Astrocyte of the spinal cord (primary cell): ENCODE measurements around the gene IL1RAPL2.
"Not testable (repeated sequence)": the region's sequence is repeated elsewhere in the genome, so short reads cannot be mapped to it uniquely, and the experiment has no call there.

Experiments
- DNase-seq: peaks from one replicate; pipeline ENCODE4 v3.0.0; 2011; ENCODE audit warnings: low read depth, low spot score
- H3K4me3 ChIP-seq: 2 replicates; pipeline ENCODE4 v1.5.1; 2011; ENCODE audit warnings: low read depth, mild to moderate bottlenecking, low read length, moderate library complexity
- in situ Hi-C: cut with HindIII; loops from 2 replicates; pipeline ENCODE4 v1.10.0; 2017; ENCODE audit warnings: low sequenced_read_pairs
- TF ChIP-seq, protein P1 (sequence below): IDR thresholded peaks from 2 replicates; pipeline ENCODE4 v1.5.1; 2012; ENCODE audit warnings: low read depth, mild to moderate bottlenecking, low read length, inconsistent platforms

IL1RAPL2 gene

DNA sequence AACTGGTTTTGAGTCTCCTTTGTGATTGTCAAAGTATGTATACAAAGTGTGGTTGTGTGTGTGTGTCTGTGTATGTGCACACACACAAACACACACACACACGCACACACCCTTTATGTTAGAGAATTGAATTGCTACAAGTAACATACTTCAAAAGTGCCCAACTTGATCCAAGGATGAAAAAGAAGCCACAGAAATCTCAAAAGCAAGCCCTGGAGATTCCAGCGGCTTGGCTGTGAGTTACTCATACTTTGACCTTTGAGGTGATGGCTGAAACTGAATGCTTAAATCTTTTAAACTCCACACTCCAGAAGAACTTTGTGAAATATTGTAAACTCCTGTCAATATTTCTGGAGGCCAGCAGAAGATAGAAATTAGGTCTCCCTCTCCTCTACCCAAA lies 1087.9 kb downstream of the IL1RAPL2 start:
- no peak overlapping the region for H3K4me3 ChIP-seq
- in situ Hi-C loops: no loop called here
- peak; percentile 17 for DNase-seq
- TF ChIP-seq, protein P1, sequence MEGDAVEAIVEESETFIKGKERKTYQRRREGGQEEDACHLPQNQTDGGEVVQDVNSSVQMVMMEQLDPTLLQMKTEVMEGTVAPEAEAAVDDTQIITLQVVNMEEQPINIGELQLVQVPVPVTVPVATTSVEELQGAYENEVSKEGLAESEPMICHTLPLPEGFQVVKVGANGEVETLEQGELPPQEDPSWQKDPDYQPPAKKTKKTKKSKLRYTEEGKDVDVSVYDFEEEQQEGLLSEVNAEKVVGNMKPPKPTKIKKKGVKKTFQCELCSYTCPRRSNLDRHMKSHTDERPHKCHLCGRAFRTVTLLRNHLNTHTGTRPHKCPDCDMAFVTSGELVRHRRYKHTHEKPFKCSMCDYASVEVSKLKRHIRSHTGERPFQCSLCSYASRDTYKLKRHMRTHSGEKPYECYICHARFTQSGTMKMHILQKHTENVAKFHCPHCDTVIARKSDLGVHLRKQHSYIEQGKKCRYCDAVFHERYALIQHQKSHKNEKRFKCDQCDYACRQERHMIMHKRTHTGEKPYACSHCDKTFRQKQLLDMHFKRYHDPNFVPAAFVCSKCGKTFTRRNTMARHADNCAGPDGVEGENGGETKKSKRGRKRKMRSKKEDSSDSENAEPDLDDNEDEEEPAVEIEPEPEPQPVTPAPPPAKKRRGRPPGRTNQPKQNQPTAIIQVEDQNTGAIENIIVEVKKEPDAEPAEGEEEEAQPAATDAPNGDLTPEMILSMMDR: no peak

DNA sequence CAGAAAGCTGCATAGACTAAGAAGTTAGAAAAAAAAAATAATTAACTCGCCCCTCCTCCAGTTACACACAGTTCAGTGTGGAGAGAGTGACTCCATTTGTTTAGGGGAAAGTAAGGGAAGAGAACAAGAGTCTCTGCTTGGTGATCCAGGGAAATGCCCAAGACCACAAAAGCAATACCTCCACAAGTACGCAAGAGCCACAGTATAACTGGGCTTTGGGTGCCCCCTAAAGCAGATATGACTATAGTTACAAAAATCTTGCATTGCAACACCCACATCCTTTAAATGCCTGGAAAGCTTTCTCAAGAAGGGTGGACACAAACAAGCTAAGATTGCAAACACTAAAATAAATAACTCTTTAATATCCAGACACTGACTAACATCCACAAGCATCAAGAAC lies 1092.1 kb downstream of the IL1RAPL2 start:
- no peak overlapping the region for H3K4me3 ChIP-seq
- in situ Hi-C loops: no loop called here
- DNase-seq: peak; percentile 5
- TF ChIP-seq, protein P1: no peak

DNA sequence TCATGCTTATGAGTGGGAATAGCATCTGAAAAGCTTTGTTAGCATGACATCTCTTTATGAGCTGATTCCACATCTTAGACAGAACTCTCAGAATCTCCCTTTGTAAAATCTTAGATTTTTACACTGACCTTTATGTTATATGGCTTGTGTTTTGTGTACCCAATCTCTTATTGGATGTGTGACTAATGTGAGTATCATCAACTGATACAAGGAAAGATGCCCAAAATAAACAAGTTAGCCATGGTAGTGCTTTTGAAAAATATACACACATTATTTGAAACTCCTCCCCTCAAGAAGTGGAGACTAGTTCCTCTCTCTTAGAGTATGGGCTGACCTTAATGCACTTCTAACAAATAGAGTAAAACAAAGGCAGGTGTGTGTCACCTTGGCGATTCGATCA lies 1096.2 kb downstream of the IL1RAPL2 start:
- in situ Hi-C loops: no loop called here
- H3K4me3 ChIP-seq: no peak overlapping the region
- no peak for DNase-seq
- TF ChIP-seq, protein P1: no peak

DNA sequence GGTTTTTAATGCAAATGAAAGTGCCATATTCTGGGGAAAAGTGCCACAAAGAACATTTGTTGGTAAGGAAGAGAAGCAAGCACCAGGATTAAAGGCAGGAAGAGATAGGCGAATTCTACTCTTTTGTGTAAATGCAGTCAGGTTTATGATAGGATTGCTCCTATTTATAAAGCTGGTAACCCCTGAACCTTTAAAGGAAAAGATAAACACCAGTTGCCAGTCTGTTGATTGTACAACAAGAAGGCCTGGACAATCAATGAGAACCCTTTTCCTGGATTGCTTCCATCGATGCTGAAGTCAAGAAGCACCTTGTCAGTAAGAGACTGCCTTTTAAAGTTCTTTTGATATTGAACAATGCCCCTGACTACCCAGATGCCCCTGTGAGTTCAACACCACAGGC lies 1098.2 kb downstream of the IL1RAPL2 start:
- no peak for DNase-seq
- TF ChIP-seq, protein P1: no peak
- no peak overlapping the region for H3K4me3 ChIP-seq
- in situ Hi-C loops: no loop called here

DNA sequence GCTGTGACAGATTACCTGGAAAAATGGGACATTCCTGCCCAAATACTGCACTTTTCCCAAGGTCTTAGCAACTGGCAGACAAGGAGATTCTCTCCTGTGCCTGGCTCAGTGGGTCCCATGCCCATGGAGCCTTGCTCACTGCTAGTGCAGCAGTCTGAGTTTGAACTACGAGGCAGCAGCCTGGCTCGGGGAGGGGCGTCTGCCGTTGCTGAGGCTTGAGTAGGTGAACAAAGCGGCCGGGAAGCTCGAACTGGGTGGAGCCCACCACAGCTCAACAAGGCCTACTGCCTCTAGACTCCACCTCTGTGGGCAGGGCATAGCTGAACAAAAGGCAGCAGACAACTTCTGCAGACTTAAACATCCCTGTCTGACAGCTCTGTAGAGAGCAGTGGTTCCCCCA lies 1118.3 kb downstream of the IL1RAPL2 start:
- DNase-seq, H3K4me3 ChIP-seq, in situ Hi-C loops: not testable (repeated sequence)

DNA sequence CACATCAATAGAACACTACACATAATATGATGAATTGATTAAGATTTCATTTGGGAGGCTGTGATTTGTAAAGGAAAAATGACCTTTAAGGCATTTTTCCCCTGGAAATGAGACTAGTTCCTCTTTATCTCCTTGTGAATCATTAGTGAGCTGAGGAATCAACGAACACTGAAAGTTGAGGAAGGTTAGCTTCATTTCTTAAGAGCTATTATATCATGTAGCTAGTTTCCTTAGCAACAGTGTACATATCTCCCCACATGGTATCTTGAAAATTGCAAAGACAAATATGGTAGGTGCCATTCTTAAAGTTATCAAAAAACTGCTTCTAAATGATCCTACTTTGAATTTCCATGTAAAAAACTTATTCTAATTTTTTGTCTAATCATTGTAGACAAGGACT lies 1128.8 kb downstream of the IL1RAPL2 start:
- TF ChIP-seq, protein P1: no peak
- H3K4me3 ChIP-seq: no peak overlapping the region
- in situ Hi-C loops: no loop called here
- no peak for DNase-seq

DNA sequence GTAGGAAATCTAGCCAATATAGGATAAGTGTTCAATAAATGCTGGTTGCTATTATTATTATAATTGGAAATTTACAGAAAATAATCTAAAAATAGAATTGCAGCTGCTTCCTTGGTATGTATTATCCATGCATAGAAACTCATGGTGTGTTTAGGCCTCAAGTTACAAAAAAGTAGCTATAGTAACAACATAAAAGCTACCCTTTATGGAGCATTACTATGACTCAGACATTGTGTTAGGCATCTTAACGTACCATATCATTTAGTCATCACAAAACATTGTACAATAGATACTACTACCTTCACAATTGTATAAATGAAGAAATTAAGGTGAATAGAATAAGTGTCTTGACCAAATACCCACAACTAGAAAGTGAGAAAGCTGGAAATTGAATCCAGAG lies 1129.5 kb downstream of the IL1RAPL2 start:
- peak; percentile 79 for DNase-seq
- no peak overlapping the region for H3K4me3 ChIP-seq
- in situ Hi-C loops: no loop called here
- TF ChIP-seq, protein P1: no peak
